Astrocyte (in vitro differentiated cells and primary cell): ENCODE data around the gene GCDH.

Experiments
- EZH2 ChIP-seq: IDR thresholded peaks from 2 replicates; pipeline ENCODE4 v1.6.1; 2012; ENCODE audit warnings: mild to moderate bottlenecking, low read length, inconsistent platforms; ENCODE audit not compliant: insufficient read depth
- TF ChIP-seq, protein P1 (sequence below): IDR thresholded peaks from 2 replicates; pipeline ENCODE4 v1.5.1; 2011; ENCODE audit warnings: low read depth, mild to moderate bottlenecking, inconsistent platforms, low read length, moderate library complexity; ENCODE audit not compliant: insufficient read depth

- no peak for TF ChIP-seq EZH2
- TF ChIP-seq, protein P1, sequence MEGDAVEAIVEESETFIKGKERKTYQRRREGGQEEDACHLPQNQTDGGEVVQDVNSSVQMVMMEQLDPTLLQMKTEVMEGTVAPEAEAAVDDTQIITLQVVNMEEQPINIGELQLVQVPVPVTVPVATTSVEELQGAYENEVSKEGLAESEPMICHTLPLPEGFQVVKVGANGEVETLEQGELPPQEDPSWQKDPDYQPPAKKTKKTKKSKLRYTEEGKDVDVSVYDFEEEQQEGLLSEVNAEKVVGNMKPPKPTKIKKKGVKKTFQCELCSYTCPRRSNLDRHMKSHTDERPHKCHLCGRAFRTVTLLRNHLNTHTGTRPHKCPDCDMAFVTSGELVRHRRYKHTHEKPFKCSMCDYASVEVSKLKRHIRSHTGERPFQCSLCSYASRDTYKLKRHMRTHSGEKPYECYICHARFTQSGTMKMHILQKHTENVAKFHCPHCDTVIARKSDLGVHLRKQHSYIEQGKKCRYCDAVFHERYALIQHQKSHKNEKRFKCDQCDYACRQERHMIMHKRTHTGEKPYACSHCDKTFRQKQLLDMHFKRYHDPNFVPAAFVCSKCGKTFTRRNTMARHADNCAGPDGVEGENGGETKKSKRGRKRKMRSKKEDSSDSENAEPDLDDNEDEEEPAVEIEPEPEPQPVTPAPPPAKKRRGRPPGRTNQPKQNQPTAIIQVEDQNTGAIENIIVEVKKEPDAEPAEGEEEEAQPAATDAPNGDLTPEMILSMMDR, result no peak
Observed at GRCh38 chr19:12843328-12843727, 47.6 kb upstream of the GCDH start.
